Glutamatergic neuron (in vitro differentiated cells): ENCODE data around the gene SELENOI. TPM values are rescaled to one million over a fixed set of nuclear protein-coding genes. Genes with fewer than 3 reads are reported as not detected.
"Not testable (repeated sequence)": the region's sequence is repeated elsewhere in the genome, so short reads cannot be mapped to it uniquely, and the experiment has no call there.

Experiments used
- DNase-seq: peaks from one replicate; pipeline ENCODE4 v3.0.0; 2022
- H3K27ac Mint-ChIP-seq: one replicate; pipeline ENCODE4 v1.8.0; 2020; ENCODE audit warnings: mild to moderate bottlenecking, mixed read lengths, inconsistent platforms; ENCODE audit not compliant: unreplicated experiment
- H3K27me3 Mint-ChIP-seq: one replicate; pipeline ENCODE4 v1.8.0; 2020; ENCODE audit warnings: mild to moderate bottlenecking, moderate library complexity, mixed read lengths, inconsistent platforms; ENCODE audit not compliant: unreplicated experiment
- H3K36me3 Mint-ChIP-seq: one replicate; pipeline ENCODE4 v1.8.0; 2020; ENCODE audit warnings: mild to moderate bottlenecking, mixed read lengths, inconsistent platforms; ENCODE audit not compliant: unreplicated experiment
- H3K4me1 Mint-ChIP-seq: one replicate; pipeline ENCODE4 v1.8.0; 2020; ENCODE audit warnings: mild to moderate bottlenecking, low read depth, mixed read lengths, inconsistent platforms; ENCODE audit not compliant: unreplicated experiment
- H3K4me3 Mint-ChIP-seq: one replicate; pipeline ENCODE4 v1.8.0; 2020; ENCODE audit warnings: mild to moderate bottlenecking, mixed read lengths, inconsistent platforms; ENCODE audit not compliant: unreplicated experiment
- H3K9me3 Mint-ChIP-seq: one replicate; pipeline ENCODE4 v1.8.0; 2020; ENCODE audit warnings: mild to moderate bottlenecking, moderate library complexity, mixed read lengths, inconsistent platforms; ENCODE audit not compliant: unreplicated experiment
- total RNA-seq: library from RNA; stranded (reverse); fragmentation: NEBNext Ultra II Directional; extraction: Animal tissue kit (Norgen Biotek cat#: 25700); gene quantifications from one replicate; pipeline ENCODE4 v1.2.1, GENCODE V29; 2021; ENCODE audit not compliant: unreplicated experiment
- TF ChIP-seq, protein P1 (sequence below): fragments of 200-600 bp; sonication (generic); IDR thresholded peaks from one replicate; pipeline ENCODE4 v1.5.0; 2021; ENCODE audit not compliant: partially characterized antibody, unreplicated experiment

Gene SELENOI
- total RNA-seq, 1 donor from 2014 or later, result 61.2 TPM

DNA sequence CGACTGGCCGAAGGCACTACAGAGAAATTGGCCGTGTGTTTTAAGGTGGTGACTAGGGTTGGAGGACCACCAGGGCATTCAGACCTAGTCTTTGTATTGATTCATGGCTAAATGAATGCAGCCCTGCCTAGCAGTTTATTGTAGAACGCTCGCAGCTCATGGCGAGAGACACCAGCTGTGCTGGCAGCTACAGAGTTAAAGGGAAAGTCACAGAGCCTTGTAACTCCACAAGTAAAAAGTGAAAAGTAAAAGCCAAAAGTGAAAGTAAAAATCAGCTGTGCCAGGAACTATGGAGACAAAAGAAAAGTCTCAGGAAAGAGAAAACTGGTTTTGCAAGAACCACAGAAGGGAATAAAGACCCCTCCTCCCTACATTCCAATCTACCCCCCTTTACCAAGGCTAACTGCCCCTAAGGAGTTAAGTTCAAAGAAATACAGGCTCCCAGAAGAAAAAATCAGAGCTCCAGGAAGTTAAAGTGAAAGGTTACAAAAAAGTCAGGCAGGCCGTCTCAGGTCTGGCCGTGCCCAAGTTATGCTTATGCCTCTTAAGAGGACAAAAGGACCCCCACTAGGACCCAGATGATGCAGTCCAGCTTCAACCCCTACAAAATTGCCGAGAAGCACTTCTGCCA lies 46.4 kb upstream of the SELENOI start:
- no peak for DNase-seq
- H3K27ac Mint-ChIP-seq, result no peak overlapping the region
- no peaks in the 10 kb centered on the region for H3K9me3 Mint-ChIP-seq
- peaks cover 2% of the 10 kb centered on the region for H3K27me3 Mint-ChIP-seq
- H3K4me1 Mint-ChIP-seq, result peaks cover 3% of the 10 kb centered on the region
- TF ChIP-seq, protein P1, sequence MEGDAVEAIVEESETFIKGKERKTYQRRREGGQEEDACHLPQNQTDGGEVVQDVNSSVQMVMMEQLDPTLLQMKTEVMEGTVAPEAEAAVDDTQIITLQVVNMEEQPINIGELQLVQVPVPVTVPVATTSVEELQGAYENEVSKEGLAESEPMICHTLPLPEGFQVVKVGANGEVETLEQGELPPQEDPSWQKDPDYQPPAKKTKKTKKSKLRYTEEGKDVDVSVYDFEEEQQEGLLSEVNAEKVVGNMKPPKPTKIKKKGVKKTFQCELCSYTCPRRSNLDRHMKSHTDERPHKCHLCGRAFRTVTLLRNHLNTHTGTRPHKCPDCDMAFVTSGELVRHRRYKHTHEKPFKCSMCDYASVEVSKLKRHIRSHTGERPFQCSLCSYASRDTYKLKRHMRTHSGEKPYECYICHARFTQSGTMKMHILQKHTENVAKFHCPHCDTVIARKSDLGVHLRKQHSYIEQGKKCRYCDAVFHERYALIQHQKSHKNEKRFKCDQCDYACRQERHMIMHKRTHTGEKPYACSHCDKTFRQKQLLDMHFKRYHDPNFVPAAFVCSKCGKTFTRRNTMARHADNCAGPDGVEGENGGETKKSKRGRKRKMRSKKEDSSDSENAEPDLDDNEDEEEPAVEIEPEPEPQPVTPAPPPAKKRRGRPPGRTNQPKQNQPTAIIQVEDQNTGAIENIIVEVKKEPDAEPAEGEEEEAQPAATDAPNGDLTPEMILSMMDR, result no peak
- no peak overlapping the region for H3K4me3 Mint-ChIP-seq
- no peaks in the 10 kb centered on the region for H3K36me3 Mint-ChIP-seq

DNA sequence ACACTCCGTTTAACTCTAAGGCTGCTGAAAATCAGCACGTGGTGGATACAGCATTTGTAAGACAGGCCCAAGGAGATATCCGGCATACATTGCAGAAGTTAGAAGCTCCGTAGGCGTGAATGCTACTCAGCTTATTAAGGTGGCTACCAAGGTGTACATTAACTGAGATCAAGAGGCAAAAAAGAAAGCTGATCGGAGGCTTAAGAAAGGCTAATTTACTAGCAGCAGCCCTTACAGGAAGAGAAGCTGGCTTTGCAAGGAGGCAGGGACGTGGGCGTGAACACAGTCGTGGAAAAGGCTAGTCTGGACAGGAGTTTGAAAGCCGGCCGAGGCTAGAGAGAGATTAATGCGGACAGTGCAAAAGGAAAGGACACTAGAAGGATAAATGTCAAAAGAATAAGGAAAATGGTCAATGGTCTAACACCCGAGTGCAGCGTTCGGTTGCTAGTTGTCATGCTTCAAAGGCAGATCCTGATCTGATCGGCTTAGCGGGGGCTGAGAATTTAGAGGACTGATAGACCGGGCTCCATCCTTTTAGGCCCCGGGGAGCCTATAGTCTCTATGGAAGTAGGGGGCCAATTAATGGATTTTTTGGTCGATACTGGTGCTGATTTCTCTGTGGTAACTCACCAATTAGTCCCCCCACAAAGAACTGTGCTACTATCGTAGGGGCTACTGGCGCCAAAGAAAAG lies 45.6 kb upstream of the SELENOI start:
- TF ChIP-seq, protein P1, result no peak
- Mint-ChIP-seq H3K4me3 (no peak overlapping the region), H3K36me3 (no peaks in the 10 kb centered on the region), H3K27me3 (peaks cover 2% of the 10 kb centered on the region), H3K4me1 (peaks cover 3% of the 10 kb centered on the region), H3K9me3 (no peaks in the 10 kb centered on the region), H3K27ac (no peak overlapping the region)
- no peak for DNase-seq

DNA sequence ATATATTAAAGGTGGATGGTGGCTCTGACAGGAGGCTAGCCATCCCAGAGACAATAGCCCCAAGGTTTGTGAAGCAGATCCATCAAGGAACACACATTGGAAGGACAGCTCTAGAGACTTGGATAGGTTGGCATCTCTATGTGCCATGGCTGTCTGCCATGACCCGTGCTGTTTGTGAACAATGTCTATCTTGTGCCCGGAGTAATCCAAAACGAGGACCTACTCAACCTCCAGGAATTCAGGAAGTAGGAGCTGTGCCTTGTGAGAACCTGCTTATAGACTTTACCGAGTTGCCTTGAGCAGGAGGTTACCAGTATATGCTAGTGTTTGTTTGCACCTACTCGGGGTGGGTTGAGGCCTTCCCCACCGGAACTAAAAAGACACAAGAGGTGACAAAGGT lies 43.1 kb upstream of the SELENOI start:
- Mint-ChIP-seq H3K9me3 (no peaks in the 10 kb centered on the region), H3K27ac (no peak overlapping the region), H3K36me3 (no peaks in the 10 kb centered on the region), H3K4me3 (no peak overlapping the region), H3K4me1 (no peaks in the 10 kb centered on the region), H3K27me3 (no peaks in the 10 kb centered on the region)
- TF ChIP-seq, protein P1, result no peak
- no peak for DNase-seq

DNA sequence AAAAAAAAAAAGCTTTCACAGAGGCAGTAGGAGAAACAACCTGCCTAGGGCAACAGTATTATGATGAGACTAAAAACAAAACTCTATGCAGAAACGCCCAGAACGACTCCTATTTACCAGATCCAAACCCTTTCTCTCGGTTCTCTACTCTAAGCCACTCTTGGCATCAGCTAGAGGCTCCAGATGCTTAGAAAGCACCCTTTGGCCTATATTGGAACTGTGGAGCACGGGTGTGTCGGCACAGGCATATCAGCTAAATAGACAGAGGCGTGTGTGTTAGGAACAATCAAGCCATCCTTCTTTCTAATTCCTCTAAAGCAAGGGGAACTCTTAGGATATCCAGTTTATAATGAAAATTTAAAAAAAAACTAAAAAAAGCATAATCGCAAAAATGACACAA lies 40.8 kb upstream of the SELENOI start:
- not testable (repeated sequence) for H3K4me3 Mint-ChIP-seq, H3K36me3 Mint-ChIP-seq, H3K27me3 Mint-ChIP-seq, DNase-seq, H3K27ac Mint-ChIP-seq, H3K4me1 Mint-ChIP-seq, H3K9me3 Mint-ChIP-seq

DNA sequence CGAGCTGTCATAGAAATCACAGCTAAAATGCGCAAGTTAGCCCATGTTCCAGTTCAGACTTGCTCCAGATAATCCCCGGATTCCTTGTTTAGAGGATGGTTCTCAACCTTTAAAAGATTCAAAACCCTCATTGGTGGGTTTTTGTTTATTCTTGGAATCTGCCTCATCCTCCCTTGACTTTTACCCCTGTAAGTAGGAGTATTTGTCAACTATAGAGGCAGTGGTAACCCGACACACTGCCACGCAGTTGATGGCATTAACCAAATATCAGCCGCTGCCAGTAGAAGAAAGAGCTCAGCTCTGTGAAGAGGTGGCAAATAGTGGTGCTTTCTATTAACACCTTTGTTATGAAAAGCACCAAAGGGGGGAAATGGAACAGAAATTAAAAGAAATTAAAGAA lies 40.4 kb upstream of the SELENOI start:
- no peak overlapping the region for H3K27ac Mint-ChIP-seq
- DNase-seq, result no peak
- H3K4me3 Mint-ChIP-seq, result no peak overlapping the region
- H3K36me3 Mint-ChIP-seq, result no peaks in the 10 kb centered on the region
- TF ChIP-seq, protein P1, result no peak
- H3K9me3 Mint-ChIP-seq, result no peaks in the 10 kb centered on the region
- H3K4me1 Mint-ChIP-seq, result no peaks in the 10 kb centered on the region
- H3K27me3 Mint-ChIP-seq, result no peaks in the 10 kb centered on the region
